ENCODE data around the gene FRMD4A. TPM values are rescaled to one million over a fixed set of nuclear protein-coding genes. Genes with fewer than 3 reads are reported as not detected.

Gene FRMD4A
- total RNA-seq, 1 donor from 2014 or later: 20.2 TPM

- Mint-ChIP-seq H3K4me1 (peaks cover 10% of the 10 kb centered on the region), H3K36me3 (peaks cover 10% of the 10 kb centered on the region), H3K4me3 (no peak overlapping the region), H3K27me3 (ENCODE audit: insufficient read depth, low read depth) (peaks cover 2% of the 10 kb centered on the region), H3K9me3 (peaks cover 8% of the 10 kb centered on the region), H3K27ac (no peak overlapping the region)
- Histone ChIP-seq H2AFZ (replicated peaks) (no peak overlapping the region), H3K36me3 (no peaks in the 10 kb centered on the region), H3K4me1 (no peaks in the 10 kb centered on the region), H3F3A (ENCODE audit: low read depth) (no peaks in the 10 kb centered on the region), H3K9me3 (ENCODE audit: low read depth) (no peaks in the 10 kb centered on the region), H3K9ac (no peak overlapping the region), H3K27ac (no peak overlapping the region), H3K79me2 (ENCODE audit: low read depth) (no peaks in the 10 kb centered on the region), H3K4me2 (no peak overlapping the region), H4K20me1 (ENCODE audit: low read depth) (no peaks in the 10 kb centered on the region), H3K27me3 (no peaks in the 10 kb centered on the region), H3K4me3 (no peak overlapping the region)
- TF ChIP-seq EZH2phosphoT487 (IDR thresholded peaks at IDR 0.05): no peak
- no peak for TF ChIP-seq CTCF (IDR thresholded peaks at IDR 0.05)
- no peak for TF ChIP-seq EZH2 (IDR thresholded peaks at IDR 0.05)
- no peak for DNase-seq (ENCODE audit: low spot score)
Measured at GRCh38 chr10:13997650-13998049, 333.1 kb downstream of the FRMD4A start.

GRCh38 chr10:13994932-13995331 lies 335.8 kb downstream of the FRMD4A start:
- H3K27ac ChIP-seq: no peak overlapping the region
- no peaks in the 10 kb centered on the region for H4K20me1 ChIP-seq (ENCODE audit: low read depth)
- no peaks in the 10 kb centered on the region for H3K27me3 ChIP-seq
- H2AFZ ChIP-seq (replicated peaks): no peak overlapping the region
- no peak for DNase-seq (ENCODE audit: low spot score)
- H3K4me1 ChIP-seq: peaks cover 19% of the 10 kb centered on the region
- Mint-ChIP-seq H3K4me1 (peaks cover 30% of the 10 kb centered on the region), H3K27ac (no peak overlapping the region), H3K27me3 (ENCODE audit: insufficient read depth, low read depth) (peaks cover 2% of the 10 kb centered on the region), H3K9me3 (peaks cover 8% of the 10 kb centered on the region), H3K4me3 (no peak overlapping the region), H3K36me3 (peaks cover 10% of the 10 kb centered on the region)
- TF ChIP-seq EZH2phosphoT487 (IDR thresholded peaks at IDR 0.05) (no peak), CTCF (IDR thresholded peaks at IDR 0.05) (no peak), EZH2 (IDR thresholded peaks at IDR 0.05) (no peak)
- H3K79me2 ChIP-seq (ENCODE audit: low read depth): no peaks in the 10 kb centered on the region
- H3K9ac ChIP-seq: no peak overlapping the region
- no peak overlapping the region for H3K4me2 ChIP-seq
- no peaks in the 10 kb centered on the region for H3K9me3 ChIP-seq (ENCODE audit: low read depth)
- H3F3A ChIP-seq (ENCODE audit: low read depth): peaks cover 16% of the 10 kb centered on the region
- H3K4me3 ChIP-seq: no peak overlapping the region
- H3K36me3 ChIP-seq: no peaks in the 10 kb centered on the region

- no peak overlapping the region for H3K27ac ChIP-seq
- H3K79me2 ChIP-seq (ENCODE audit: low read depth): no peaks in the 10 kb centered on the region
- no peaks in the 10 kb centered on the region for H3K36me3 ChIP-seq
- peaks cover 16% of the 10 kb centered on the region for H3F3A ChIP-seq (ENCODE audit: low read depth)
- Mint-ChIP-seq H3K36me3 (peaks cover 5% of the 10 kb centered on the region), H3K27me3 (ENCODE audit: insufficient read depth, low read depth) (peaks cover 2% of the 10 kb centered on the region), H3K9me3 (peaks cover 6% of the 10 kb centered on the region), H3K4me1 (peaks cover 37% of the 10 kb centered on the region), H3K27ac (no peak overlapping the region), H3K4me3 (no peak overlapping the region)
- no peaks in the 10 kb centered on the region for H4K20me1 ChIP-seq (ENCODE audit: low read depth)
- H3K4me2 ChIP-seq: no peak overlapping the region
- no peak overlapping the region for H3K4me3 ChIP-seq
- H3K9me3 ChIP-seq (ENCODE audit: low read depth): no peaks in the 10 kb centered on the region
- no peaks in the 10 kb centered on the region for H3K27me3 ChIP-seq
- TF ChIP-seq EZH2 (IDR thresholded peaks at IDR 0.05) (no peak), CTCF (IDR thresholded peaks at IDR 0.05) (no peak), EZH2phosphoT487 (IDR thresholded peaks at IDR 0.05) (no peak)
- no peak for DNase-seq (ENCODE audit: low spot score)
- no peak overlapping the region for H3K9ac ChIP-seq
- H3K4me1 ChIP-seq: peaks cover 22% of the 10 kb centered on the region
- no peak overlapping the region for H2AFZ ChIP-seq (replicated peaks)
Measured at GRCh38 chr10:13993673-13994089, 337.0 kb downstream of the FRMD4A start.

All from neural progenitor cell (in vitro differentiated cells).